Measurements from ENCODE around the gene OBSCN.

OBSCN gene

GRCh38 chr1:228366062-228366865 lies 158.4 kb downstream of the OBSCN start:
- in situ Hi-C loops (cut with HindIII; ENCODE audit: low pct_unique_long_range_greater_than_20kb, low sequenced_read_pairs): no loop called here

GRCh38 chr1:228366866-228367741 lies 159.3 kb downstream of the OBSCN start:
- in situ Hi-C loops (cut with HindIII; ENCODE audit: low pct_unique_long_range_greater_than_20kb, low sequenced_read_pairs): no loop called here
- no peak for DNase-seq (ENCODE audit: low read depth in 1 of 2, low spot score in 1 of 2)
- no peak for TF ChIP-seq JUND (IDR thresholded peaks at IDR 0.05; ENCODE audit: low read depth)

More at GRCh38 chr1:228366062-228366865, 158.4 kb downstream of the OBSCN start:
- no peak for TF ChIP-seq JUND (IDR thresholded peaks at IDR 0.05; ENCODE audit: low read depth)
- no peak for DNase-seq (ENCODE audit: low read depth in 1 of 2, low spot score in 1 of 2)

- no peak for DNase-seq (ENCODE audit: low read depth in 1 of 2, low spot score in 1 of 2)
- in situ Hi-C loops (cut with HindIII; ENCODE audit: low pct_unique_long_range_greater_than_20kb, low sequenced_read_pairs): no loop called here
- no peak for TF ChIP-seq JUND (IDR thresholded peaks at IDR 0.05; ENCODE audit: low read depth)
These were observed 160.3 kb downstream of the OBSCN start for GRCh38 chr1:228367798-228368791.

GRCh38 chr1:228368801-228369607 lies 161.2 kb downstream of the OBSCN start:
- TF ChIP-seq JUND (IDR thresholded peaks at IDR 0.05; ENCODE audit: low read depth): no peak
- DNase-seq (ENCODE audit: low read depth in 1 of 2, low spot score in 1 of 2): no peak
- in situ Hi-C loops (cut with HindIII; ENCODE audit: low pct_unique_long_range_greater_than_20kb, low sequenced_read_pairs): no loop called here

GRCh38 chr1:228369608-228370438 lies 162.0 kb downstream of the OBSCN start:
- no peak for TF ChIP-seq JUND (IDR thresholded peaks at IDR 0.05; ENCODE audit: low read depth)
- in situ Hi-C loops (cut with HindIII; ENCODE audit: low pct_unique_long_range_greater_than_20kb, low sequenced_read_pairs): no loop called here
- no peak for DNase-seq (ENCODE audit: low read depth in 1 of 2, low spot score in 1 of 2)

- in situ Hi-C loops (cut with HindIII; ENCODE audit: low pct_unique_long_range_greater_than_20kb, low sequenced_read_pairs): no loop called here
- no peak for TF ChIP-seq JUND (IDR thresholded peaks at IDR 0.05; ENCODE audit: low read depth)
- DNase-seq (ENCODE audit: low read depth in 1 of 2, low spot score in 1 of 2): no peak
These were observed 162.6 kb downstream of the OBSCN start for GRCh38 chr1:228370439-228370940.

- in situ Hi-C loops (cut with HindIII; ENCODE audit: low pct_unique_long_range_greater_than_20kb, low sequenced_read_pairs): no loop called here
- TF ChIP-seq JUND (IDR thresholded peaks at IDR 0.05; ENCODE audit: low read depth): no peak
- DNase-seq (ENCODE audit: low read depth in 1 of 2, low spot score in 1 of 2): peak; percentile 53 to 74
These were observed 163.3 kb downstream of the OBSCN start for GRCh38 chr1:228370941-228371740.

- no peak for DNase-seq (ENCODE audit: low read depth in 1 of 2, low spot score in 1 of 2)
- no peak for TF ChIP-seq JUND (IDR thresholded peaks at IDR 0.05; ENCODE audit: low read depth)
- in situ Hi-C loops (cut with HindIII; ENCODE audit: low pct_unique_long_range_greater_than_20kb, low sequenced_read_pairs): no loop called here
These were observed 163.9 kb downstream of the OBSCN start for GRCh38 chr1:228371741-228372182.

GRCh38 chr1:228372183-228373003 lies 164.5 kb downstream of the OBSCN start:
- in situ Hi-C loops (cut with HindIII; ENCODE audit: low pct_unique_long_range_greater_than_20kb, low sequenced_read_pairs): no loop called here
- no peak for DNase-seq (ENCODE audit: low read depth in 1 of 2, low spot score in 1 of 2)
- no peak for TF ChIP-seq JUND (IDR thresholded peaks at IDR 0.05; ENCODE audit: low read depth)
